Measurements from ENCODE around the gene FST.

DNA sequence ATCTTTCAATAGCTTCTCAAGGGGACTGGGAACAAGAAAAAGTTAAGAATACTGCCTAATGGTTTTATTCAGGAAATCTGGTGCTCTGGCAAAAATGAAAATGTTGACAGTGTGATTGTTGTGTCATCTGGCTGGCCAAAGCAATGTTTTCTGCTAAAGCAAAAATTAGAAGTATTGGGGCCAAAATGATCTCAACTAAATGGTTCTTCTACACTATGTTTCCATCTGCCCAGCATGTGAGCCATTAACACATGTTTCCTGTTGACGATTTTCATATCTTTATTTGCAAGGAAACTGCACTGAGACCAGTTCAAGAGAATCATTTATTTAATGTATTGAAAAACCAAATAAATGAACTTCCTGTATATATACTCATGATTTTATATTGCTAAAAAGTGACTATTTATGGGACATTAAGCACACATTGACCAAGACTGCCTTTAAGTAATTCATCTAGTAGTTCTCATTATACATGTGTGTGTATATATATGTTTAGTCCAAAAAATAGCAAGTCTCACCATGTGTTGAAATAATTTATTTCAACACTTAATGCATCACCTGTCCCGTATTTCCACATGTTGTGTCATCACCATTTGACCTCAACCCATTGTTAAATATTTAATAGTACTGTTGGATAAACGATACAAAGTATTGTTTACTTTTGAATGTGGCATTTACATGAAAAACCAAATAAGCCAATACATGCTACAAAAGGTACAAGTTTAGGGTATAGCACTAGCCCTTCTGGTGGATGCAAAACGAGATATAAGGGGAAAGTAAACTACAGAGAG lies 7.5 kb upstream of the FST start:
- TF ChIP-seq, protein P1, sequence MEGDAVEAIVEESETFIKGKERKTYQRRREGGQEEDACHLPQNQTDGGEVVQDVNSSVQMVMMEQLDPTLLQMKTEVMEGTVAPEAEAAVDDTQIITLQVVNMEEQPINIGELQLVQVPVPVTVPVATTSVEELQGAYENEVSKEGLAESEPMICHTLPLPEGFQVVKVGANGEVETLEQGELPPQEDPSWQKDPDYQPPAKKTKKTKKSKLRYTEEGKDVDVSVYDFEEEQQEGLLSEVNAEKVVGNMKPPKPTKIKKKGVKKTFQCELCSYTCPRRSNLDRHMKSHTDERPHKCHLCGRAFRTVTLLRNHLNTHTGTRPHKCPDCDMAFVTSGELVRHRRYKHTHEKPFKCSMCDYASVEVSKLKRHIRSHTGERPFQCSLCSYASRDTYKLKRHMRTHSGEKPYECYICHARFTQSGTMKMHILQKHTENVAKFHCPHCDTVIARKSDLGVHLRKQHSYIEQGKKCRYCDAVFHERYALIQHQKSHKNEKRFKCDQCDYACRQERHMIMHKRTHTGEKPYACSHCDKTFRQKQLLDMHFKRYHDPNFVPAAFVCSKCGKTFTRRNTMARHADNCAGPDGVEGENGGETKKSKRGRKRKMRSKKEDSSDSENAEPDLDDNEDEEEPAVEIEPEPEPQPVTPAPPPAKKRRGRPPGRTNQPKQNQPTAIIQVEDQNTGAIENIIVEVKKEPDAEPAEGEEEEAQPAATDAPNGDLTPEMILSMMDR (IDR thresholded peaks at IDR 0.05): no peak
- TF ChIP-seq POLR2A (IDR thresholded peaks at IDR 0.05): no peak
